Transverse colon (tissue), 4 donors: ENCODE data around the gene CXCR4. TPM values are rescaled to one million over a fixed set of nuclear protein-coding genes. Genes with fewer than 3 reads are reported as not detected.

Experiments used
- DNase-seq: peaks from one replicate; pipeline ENCODE4 v3.0.0-alpha.2; 2019
- H3K27ac ChIP-seq, 4 donors: fragments of 200-600 bp; sonication (generic); 2 replicates each; pipeline ENCODE4 v1.5.1; 2016 to 2018; ENCODE audit warnings: inconsistent platforms in 4 of 4
- H3K27me3 ChIP-seq: fragments of 200-600 bp; sonication (generic); 2 replicates; pipeline ENCODE4 v1.5.1; 2017; ENCODE audit warnings: inconsistent platforms
- H3K36me3 ChIP-seq, 4 donors: fragments of 200-600 bp; sonication (generic); 2 replicates each; pipeline ENCODE4 v1.5.1; 2017 to 2019; ENCODE audit warnings: inconsistent platforms in 4 of 4
- H3K4me1 ChIP-seq, 4 donors: fragments of 200-600 bp; sonication (generic); 2 replicates each; pipeline ENCODE4 v1.5.1; 2017 to 2020; ENCODE audit warnings: inconsistent platforms in 4 of 4
- H3K4me3 ChIP-seq, 4 donors: fragments of 200-600 bp; sonication (generic); 1 replicate in 1 of 4; 2 replicates in 3 of 4; pipeline versions ENCODE4 v1.5.1 to v1.6.1; 2017 to 2019; ENCODE audit warnings: inconsistent platforms in 4 of 4
- H3K9me3 ChIP-seq, 2 donors: fragments of 200-600 bp; sonication (generic); 2 replicates each; pipeline ENCODE4 v1.5.1; 2017 to 2019; ENCODE audit warnings: inconsistent platforms in 2 of 2
- EP300 ChIP-seq: sonication (generic); formaldehyde crosslinking; IDR thresholded peaks from one replicate; pipeline ENCODE4 v1.6.1; 2017; ENCODE audit warnings: antibody characterized with exemption, low read depth
- POLR2A ChIP-seq: fragments of 450-650 bp; IDR thresholded peaks from one replicate; pipeline ENCODE4 v1.6.1; 2016; ENCODE audit warnings: antibody characterized with exemption, mild to moderate bottlenecking, moderate library complexity
- POLR2AphosphoS5 ChIP-seq, 3 donors: sonication (generic); formaldehyde crosslinking; IDR thresholded peaks; one replicate each; pipeline ENCODE4 v1.6.1; 2016; ENCODE audit warnings: antibody characterized with exemption in 3 of 3
- WGBS, 2 donors: methylation state at CpG; one replicate each; pipeline ENCODE4 v1.1.5; 2018; ENCODE audit warnings: low coverage in 1 of 2; 5-methylcytosine and 5-hydroxymethylcytosine counted together
- in situ Hi-C, 4 donors: fragments of 200-750 bp; cut with MboI; loops; one replicate each; pipeline versions ENCODE4 v1.15.0 to v1.15.1; 2017; ENCODE audit warnings: low sequenced_read_pairs in 3 of 4, low pct_ligation_motif_present in 1 of 4, low pct_unique_long_range_greater_than_20kb in 1 of 4
- intact Hi-C: fragments of 100-400 bp; cut with DNase I; formaldehyde crosslinking; loops from one replicate; pipeline ENCODE4 v1.15.1; 2023; ENCODE audit warnings: low total_unique reads
- total RNA-seq, 4 donors: library from RNA; depleted of rRNA; stranded (reverse); fragments of >200 nt; gene quantifications; one replicate each; pipeline ENCODE4 v1.1.0, GENCODE V29; 2016
- TF ChIP-seq, protein P1 (sequence below), 5 experiments: fragments of 200-600 bp in 3 of 5; fragments of 450-650 bp in 2 of 5; sonication (generic) in 3 of 5; IDR thresholded peaks; 1 replicate in 2 of 5; 2 replicates in 3 of 5; pipeline ENCODE4 v1.5.1; 2016 to 2017; ENCODE audit warnings: antibody characterized with exemption in 5 of 5, inconsistent platforms in 3 of 5, mild to moderate bottlenecking in 2 of 5, moderate library complexity in 1 of 5

CXCR4 gene
- total RNA-seq, 4 donors from 2014 or later = 9.6 to 62.7 (median 27.0) TPM

- intact Hi-C loops (no loop called here), in situ Hi-C loops (no loop called here)
- no peak for DNase-seq
- Histone ChIP-seq H3K9me3 (no peaks in the 10 kb centered on the region), H3K36me3 (no peaks in the 10 kb centered on the region), H3K27ac (peak overlapping the region; percentile 28 to 70 (median 58)), H3K27me3 (no peaks in the 10 kb centered on the region), H3K4me1 (peaks cover 0 to 7% (median under 1%) of the 10 kb centered on the region in 4 donors), H3K4me3 (no peak overlapping the region)
- TF ChIP-seq POLR2A = peak; percentile 48
- TF ChIP-seq, protein P1, sequence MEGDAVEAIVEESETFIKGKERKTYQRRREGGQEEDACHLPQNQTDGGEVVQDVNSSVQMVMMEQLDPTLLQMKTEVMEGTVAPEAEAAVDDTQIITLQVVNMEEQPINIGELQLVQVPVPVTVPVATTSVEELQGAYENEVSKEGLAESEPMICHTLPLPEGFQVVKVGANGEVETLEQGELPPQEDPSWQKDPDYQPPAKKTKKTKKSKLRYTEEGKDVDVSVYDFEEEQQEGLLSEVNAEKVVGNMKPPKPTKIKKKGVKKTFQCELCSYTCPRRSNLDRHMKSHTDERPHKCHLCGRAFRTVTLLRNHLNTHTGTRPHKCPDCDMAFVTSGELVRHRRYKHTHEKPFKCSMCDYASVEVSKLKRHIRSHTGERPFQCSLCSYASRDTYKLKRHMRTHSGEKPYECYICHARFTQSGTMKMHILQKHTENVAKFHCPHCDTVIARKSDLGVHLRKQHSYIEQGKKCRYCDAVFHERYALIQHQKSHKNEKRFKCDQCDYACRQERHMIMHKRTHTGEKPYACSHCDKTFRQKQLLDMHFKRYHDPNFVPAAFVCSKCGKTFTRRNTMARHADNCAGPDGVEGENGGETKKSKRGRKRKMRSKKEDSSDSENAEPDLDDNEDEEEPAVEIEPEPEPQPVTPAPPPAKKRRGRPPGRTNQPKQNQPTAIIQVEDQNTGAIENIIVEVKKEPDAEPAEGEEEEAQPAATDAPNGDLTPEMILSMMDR (IDR thresholded peaks at IDR 0.05) = no peak
- TF ChIP-seq EP300 = no peak
- peak in 1 of 3 donors; percentile 38 for TF ChIP-seq POLR2AphosphoS5 (IDR thresholded peaks at IDR 0.05)
- WGBS, 2 donors = 54 to 75% methylated on average over 5 to 10 of the region's 10 CpGs
These were observed 13.6 kb upstream of the CXCR4 start for GRCh38 chr2:136131484-136131960.

DNA sequence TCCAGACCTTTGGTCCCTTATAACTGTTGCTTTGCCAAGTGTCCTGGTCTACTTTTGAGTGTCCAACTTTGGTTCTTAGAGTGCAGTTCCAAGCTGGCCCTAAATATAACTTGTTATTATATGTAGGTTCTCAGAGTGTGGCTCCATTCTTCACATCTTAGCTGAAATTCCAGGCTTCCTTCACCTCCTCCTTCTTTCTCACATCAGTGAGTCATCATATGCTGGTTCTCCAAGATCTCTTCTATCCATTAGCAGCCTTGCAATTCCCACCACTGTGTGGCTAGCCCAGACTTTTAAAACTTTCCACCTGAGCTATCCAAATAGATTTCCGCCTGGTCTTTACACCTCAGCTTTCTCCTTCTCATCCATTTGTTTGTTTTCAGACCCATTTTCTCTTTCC, 12.6 kb upstream of the CXCR4 start:
- no peak for DNase-seq
- 89 to 100% methylated on average over 1 of the region's 1 CpG for WGBS, 2 donors
- in situ Hi-C loops = no loop called here

DNA sequence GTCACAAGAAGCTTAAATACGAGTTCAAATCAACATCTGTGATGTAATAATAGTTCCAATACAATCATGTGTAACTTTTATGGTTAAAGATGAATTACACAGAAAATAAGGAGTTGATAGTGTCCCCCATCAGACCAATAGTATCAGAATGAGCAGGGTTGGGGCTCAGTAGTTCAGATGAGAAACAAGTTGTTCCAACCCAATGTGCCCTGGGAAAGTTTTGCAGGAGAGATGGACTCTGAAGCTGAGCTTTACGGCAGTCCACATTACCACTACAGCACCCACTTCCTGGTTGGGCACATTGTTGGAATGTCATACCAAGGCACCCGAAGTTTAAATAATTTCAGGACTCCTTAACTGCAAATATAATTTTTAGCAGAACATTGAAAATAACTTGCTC, 12.1 kb upstream of the CXCR4 start:
- TF ChIP-seq EP300 (no peak), POLR2A (no peak), POLR2AphosphoS5 (IDR thresholded peaks at IDR 0.05) (no peak)
- TF ChIP-seq, protein P1 (IDR thresholded peaks at IDR 0.05) = no peak
- H3K27me3 ChIP-seq = no peaks in the 10 kb centered on the region
- 40 to 65% methylated on average over 1 to 3 of the region's 3 CpGs for WGBS, 2 donors
- no peak overlapping the region for H3K4me3 ChIP-seq
- peak overlapping the region; percentile 13 to 70 (median 28) for H3K27ac ChIP-seq
- peaks cover 0 to 21% (median 0%) of the 10 kb centered on the region in 4 donors for H3K4me1 ChIP-seq
- H3K36me3 ChIP-seq = no peaks in the 10 kb centered on the region
- H3K9me3 ChIP-seq = no peaks in the 10 kb centered on the region
- in situ Hi-C loops = no loop called here
- intact Hi-C loops = no loop called here
- DNase-seq = no peak

More for the DNA sequence above, 12.6 kb upstream of the CXCR4 start:
- intact Hi-C loops = no loop called here
- no peak overlapping the region for H3K4me3 ChIP-seq
- no peaks in the 10 kb centered on the region for H3K36me3 ChIP-seq
- no peaks in the 10 kb centered on the region for H3K27me3 ChIP-seq
- H3K9me3 ChIP-seq = no peaks in the 10 kb centered on the region
- no peak for TF ChIP-seq POLR2AphosphoS5 (IDR thresholded peaks at IDR 0.05)
- TF ChIP-seq EP300 = no peak
- TF ChIP-seq, protein P1 (IDR thresholded peaks at IDR 0.05) = no peak
- TF ChIP-seq POLR2A = no peak
- peaks cover 0 to 17% (median 0%) of the 10 kb centered on the region in 4 donors for H3K4me1 ChIP-seq
- H3K27ac ChIP-seq = peak overlapping the region; percentile 13 to 70 (median 23)

- Histone ChIP-seq H3K36me3 (no peaks in the 10 kb centered on the region), H3K4me3 (no peak overlapping the region), H3K27me3 (no peaks in the 10 kb centered on the region), H3K9me3 (no peaks in the 10 kb centered on the region), H3K4me1 (peaks cover 0 to 21% (median 0%) of the 10 kb centered on the region in 4 donors), H3K27ac (peak overlapping the region; percentile 13 to 70 (median 36))
- intact Hi-C loops = no loop called here
- in situ Hi-C loops = no loop called here
- WGBS, 2 donors = 70 to 78% methylated on average over 3 to 4 of the region's 4 CpGs
- TF ChIP-seq, protein P1 (IDR thresholded peaks at IDR 0.05) = no peak
- TF ChIP-seq POLR2AphosphoS5 (IDR thresholded peaks at IDR 0.05) (peak in 1 of 3 donors; percentile 48), EP300 (peak; percentile 17), POLR2A (peak; percentile 49)
- no peak for DNase-seq
These were observed 11.7 kb upstream of the CXCR4 start for GRCh38 chr2:136129601-136130000.
